Astrocyte of the cerebellum (primary cell): Measurements from ENCODE around the gene FGD5.

Experiments
- DNase-seq: peaks from one replicate; pipeline ENCODE4 v3.0.0-alpha.2; 2011; ENCODE audit warnings: low read depth
- H3K4me3 ChIP-seq: 2 replicates; pipeline ENCODE4 v1.5.1; 2011; ENCODE audit warnings: mild to moderate bottlenecking, low read depth, low read length, moderate library complexity
- in situ Hi-C: cut with HindIII; loops from 2 replicates; pipeline ENCODE4 v1.10.0; 2017; ENCODE audit warnings: low sequenced_read_pairs
- TF ChIP-seq, protein P1 (sequence below): IDR thresholded peaks from 2 replicates; pipeline ENCODE4 v1.5.1; 2012; ENCODE audit warnings: low read length, low read depth, moderate library complexity, mild to moderate bottlenecking; ENCODE audit errors: missing control alignments

FGD5 gene

DNA sequence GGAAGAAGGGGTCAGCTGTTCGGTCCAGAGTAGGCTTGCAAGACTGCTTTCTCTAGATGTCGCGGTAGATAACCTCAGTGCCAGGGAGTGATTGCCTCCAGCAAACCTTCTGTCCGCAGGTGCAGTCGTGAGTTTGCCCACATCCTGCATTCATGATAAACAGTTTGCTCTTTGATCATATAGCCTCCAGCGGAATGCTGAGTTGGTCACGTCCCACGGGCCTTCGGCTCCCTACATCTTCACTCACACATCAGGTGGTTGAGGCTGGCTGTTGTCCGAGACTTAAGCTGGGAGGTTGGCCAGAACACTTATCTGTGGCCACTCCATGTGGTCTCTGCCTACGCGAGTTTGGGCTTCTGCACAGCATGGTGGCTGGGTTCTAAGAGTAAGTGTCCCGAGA is 66.5 kb downstream of the FGD5 start:
- no peak overlapping the region for H3K4me3 ChIP-seq
- DNase-seq = no peak
- TF ChIP-seq, protein P1, sequence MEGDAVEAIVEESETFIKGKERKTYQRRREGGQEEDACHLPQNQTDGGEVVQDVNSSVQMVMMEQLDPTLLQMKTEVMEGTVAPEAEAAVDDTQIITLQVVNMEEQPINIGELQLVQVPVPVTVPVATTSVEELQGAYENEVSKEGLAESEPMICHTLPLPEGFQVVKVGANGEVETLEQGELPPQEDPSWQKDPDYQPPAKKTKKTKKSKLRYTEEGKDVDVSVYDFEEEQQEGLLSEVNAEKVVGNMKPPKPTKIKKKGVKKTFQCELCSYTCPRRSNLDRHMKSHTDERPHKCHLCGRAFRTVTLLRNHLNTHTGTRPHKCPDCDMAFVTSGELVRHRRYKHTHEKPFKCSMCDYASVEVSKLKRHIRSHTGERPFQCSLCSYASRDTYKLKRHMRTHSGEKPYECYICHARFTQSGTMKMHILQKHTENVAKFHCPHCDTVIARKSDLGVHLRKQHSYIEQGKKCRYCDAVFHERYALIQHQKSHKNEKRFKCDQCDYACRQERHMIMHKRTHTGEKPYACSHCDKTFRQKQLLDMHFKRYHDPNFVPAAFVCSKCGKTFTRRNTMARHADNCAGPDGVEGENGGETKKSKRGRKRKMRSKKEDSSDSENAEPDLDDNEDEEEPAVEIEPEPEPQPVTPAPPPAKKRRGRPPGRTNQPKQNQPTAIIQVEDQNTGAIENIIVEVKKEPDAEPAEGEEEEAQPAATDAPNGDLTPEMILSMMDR = no peak
- in situ Hi-C loops = loop anchor here (10.0 kb wide), 1 partner anchor 61 kb away; no protein-coding TSS in a partner anchor

DNA sequence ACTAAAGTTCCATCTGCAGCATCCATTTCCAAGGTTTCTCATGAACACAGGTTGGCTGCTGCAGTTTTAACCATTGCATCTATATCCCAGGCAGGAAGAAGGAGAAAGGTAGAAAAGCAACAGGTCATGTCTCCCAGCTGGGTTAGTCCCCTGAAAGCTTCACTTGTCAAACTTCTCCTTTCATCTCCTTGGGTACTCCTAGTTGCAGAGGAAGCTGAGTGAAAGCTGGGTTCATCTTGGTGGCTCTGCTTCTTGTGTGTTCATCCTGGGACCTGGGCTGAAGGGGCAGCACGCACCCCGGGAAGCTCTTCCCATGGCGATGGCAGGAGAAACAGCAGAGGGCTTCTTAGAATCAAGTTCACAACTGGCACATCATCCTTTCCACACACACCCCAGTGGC is 67.3 kb downstream of the FGD5 start:
- TF ChIP-seq, protein P1 = no peak
- in situ Hi-C loops = loop anchor here (10.0 kb wide), 1 partner anchor 61 kb away; no protein-coding TSS in a partner anchor
- no peak for DNase-seq
- no peak overlapping the region for H3K4me3 ChIP-seq

DNA sequence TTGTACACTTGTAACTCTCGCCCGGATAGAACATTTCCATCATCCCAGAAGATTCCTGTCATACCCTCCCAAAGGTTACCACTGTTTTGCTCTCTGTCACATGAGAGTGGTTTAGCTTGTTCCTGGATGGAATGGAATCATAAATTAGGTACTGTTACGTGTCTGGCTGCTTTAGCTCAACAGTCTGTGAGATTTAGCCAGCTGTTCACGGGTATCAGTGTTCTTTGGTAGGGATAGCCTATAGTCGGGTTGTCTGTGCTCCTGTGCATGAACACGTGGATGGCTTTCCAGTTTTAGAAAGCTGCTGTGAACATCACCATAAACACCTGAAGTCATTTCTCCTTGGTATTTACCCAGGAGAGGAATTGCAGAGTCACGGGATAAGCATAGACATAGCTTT is 70.4 kb downstream of the FGD5 start:
- in situ Hi-C loops = loop anchor here (10.0 kb wide), 1 partner anchor 64 kb away; no protein-coding TSS in a partner anchor
- no peak for DNase-seq
- TF ChIP-seq, protein P1 = no peak
- H3K4me3 ChIP-seq = no peak overlapping the region

- in situ Hi-C loops = loop anchor here (10.0 kb wide), 1 partner anchor 65 kb away; no protein-coding TSS in a partner anchor
- TF ChIP-seq, protein P1 = no peak
- H3K4me3 ChIP-seq = no peak overlapping the region
- DNase-seq = no peak
Measured at GRCh38 chr3:14889943-14890342, 71.2 kb downstream of the FGD5 start.

- TF ChIP-seq, protein P1 = no peak
- no peak overlapping the region for H3K4me3 ChIP-seq
- in situ Hi-C loops = no loop called here
- DNase-seq = no peak
Measured at GRCh38 chr3:14890476-14890875, 71.7 kb downstream of the FGD5 start.

DNA sequence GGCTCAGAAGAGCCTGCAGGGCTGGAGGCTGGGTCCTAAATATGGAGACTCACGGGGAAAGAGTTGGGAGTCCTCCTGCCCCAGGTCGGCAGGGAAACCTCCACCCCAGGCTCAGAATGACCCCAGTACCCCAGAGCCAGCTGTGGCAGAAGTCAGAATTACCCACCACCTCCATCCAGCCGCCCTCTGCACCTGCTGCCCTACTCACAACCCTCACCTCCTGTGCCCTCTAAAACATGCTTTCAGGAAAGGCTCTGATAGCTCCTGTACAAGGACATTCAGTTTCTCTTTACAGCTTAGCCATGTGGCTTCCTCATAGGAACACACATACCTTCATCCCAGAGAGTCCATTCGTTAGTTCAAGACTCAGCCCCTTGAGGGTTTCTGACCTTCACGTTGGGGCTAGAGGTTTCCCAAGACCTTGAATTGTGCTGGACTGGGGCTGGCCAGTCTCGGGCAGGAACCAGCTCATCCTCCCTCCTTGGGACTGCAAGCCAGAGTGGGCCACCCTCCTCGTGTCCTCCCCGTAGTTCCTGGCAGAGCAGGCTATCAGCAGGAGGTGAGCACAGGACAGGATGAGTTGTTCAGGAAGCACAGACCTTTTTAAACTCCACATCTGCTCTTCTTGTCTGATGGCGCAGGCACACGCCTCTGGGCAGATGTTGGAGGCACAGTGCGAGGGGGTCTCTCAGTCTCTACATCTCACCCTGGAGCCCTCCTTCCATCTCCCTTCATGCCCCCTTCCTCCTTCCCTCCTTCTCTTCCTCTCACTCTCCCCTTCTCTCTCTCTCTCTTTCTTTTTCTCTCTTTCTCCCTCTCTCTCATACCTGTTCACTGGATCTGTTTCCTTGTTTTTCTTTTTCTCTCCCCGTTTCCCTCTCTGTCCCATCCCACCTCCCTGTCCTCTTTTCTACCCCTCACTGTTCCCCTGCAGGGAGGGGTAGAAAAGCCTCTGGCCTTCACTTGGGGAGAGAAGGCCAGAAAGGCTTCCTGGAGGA is 72.7 kb downstream of the FGD5 start:
- in situ Hi-C loops = no loop called here
- TF ChIP-seq, protein P1 = no peak
- no peak for DNase-seq
- no peak overlapping the region for H3K4me3 ChIP-seq
